Measurements from ENCODE around the gene GP9.

DNA sequence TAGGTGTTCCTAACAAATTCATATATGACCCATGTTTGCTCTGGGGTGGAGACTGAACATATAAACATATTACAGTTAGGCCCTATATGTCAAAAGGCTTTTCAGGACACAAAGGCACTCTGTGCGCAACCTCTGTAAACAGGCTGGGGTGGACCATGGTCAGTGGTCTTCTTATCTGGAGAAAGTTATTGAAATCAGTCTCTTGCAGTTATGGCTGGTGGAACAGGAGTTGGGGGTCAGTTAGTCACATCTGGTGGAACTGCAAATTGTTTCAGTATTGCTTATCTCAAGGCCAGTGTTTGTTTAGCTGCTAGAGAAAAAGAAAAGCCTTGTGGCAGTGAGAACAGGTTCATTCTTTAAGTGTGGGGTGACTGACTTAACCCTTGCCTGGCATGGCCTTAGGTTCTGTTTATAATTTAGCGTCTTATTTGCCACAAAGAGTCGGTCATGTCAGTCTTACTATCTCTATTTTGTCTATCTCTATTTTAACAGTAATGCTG, 5.9 kb upstream of the GP9 start:
- TF ChIP-seq CTCF (IDR thresholded peaks at IDR 0.05), result no peak
- TF ChIP-seq POLR2A (IDR thresholded peaks at IDR 0.05), result no peak
